ENCODE data around the gene IKZF4.
"Not testable (repeated sequence)": the region's sequence is repeated elsewhere in the genome, so short reads cannot be mapped to it uniquely, and the experiment has no call there.

Gene IKZF4

GRCh38 chr12:56020423-56021184, at the start of gene IKZF4:
Gene IKZF4 (plus strand): TSS chr12:56021043. CDS start chr12:56021494, 451 bp downstream.
- DNase-seq = peak; percentile 17

DNA sequence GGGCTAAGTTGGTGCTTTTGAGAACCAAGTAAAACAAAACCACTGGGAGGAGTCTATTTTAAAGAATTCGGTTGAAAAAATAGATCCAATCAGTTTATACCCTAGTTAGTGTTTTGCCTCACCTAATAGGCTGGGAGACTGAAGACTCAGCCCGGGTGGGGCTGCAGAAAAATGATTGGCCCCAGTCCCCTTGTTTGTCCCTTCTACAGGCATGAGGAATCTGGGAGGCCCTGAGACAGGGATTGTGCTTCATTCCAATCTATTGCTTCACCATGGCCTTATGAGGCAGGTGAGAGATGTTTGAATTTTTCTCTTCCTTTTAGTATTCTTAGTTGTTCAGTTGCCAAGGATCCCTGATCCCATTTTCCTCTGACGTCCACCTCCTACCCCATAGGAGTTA, 48.8 kb upstream of the IKZF4 start:
- no peak for DNase-seq

GRCh38 chr12:55972456-55972855, 48.4 kb upstream of the IKZF4 start:
- DNase-seq = no peak

DNA sequence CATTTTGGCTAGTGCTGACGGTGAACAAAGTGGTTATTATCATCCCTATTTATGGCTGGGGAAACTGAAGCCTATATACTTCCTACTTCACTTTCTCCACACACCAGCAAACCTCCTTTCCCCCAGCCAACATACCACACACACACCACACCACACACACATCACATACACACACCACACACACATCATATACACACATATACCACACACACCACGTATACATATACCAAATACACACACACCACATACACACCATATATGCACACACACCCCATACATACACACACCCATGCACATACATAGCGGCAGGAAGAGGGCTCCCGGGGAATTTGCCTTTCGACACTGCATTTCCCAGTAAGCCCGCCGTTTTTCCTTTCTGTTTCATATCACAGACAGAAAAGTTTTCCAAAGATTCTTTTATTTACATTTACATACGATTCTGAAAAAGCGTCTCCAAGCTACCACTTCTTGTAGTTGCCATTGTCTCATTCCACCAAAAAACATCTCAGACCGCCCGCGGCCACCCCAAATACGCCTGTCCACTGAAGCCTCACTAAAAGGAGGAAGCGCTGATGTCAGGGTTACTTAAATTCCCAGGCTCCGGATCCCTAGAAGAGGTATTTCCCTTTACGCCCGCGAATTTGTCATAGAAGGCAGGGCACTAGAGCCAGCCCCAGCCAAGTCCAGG, 47.8 kb upstream of the IKZF4 start:
- no peak for DNase-seq

GRCh38 chr12:55973599-55974307, 47.1 kb upstream of the IKZF4 start, which contains the start of gene RAB5B:
Gene RAB5B (plus strand): TSS chr12:55974078. CDS start chr12:55986961, 12,883 bp downstream.
- peak; percentile 94 for DNase-seq

- DNase-seq = peak; percentile 23
Measured at GRCh38 chr12:55974308-55974730, 46.5 kb upstream of the IKZF4 start.

DNA sequence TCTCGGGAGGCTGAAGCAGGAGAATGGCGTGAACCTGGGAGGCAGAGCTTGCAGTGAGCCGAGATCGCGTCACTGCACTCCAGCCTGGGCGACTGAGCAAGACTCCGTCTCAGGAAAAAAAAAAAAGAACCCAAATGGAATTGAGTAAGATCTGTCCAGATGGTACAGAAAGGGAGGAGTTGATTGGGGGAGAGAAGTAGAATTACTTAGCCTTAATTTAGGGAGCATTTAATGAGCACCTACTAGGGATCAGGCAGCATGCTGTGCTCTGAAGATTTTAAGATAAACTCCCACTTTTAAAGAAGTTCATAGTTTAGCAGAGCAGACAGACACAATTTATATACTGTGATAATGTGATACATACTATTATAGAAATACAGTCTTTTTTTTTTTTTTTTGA, 42.5 kb upstream of the IKZF4 start:
- no peak for DNase-seq

DNA sequence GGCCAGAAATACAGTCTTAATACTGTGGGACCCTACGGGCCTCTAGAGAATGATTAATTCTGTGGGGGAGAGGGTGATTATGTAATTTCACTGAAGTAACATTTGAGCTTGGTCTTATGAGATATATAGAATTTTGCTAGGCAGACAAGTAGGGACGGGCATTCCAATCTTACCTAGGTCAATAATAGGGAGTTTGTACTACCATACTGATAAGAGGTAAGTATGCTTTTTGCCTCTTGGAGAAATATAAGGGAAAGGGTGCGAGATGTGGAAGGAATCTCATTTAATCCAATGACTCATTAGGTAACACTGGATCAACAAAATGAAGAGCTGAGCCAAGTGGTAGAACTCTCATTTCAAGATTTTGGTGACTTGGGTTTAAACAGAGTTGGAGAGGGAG, 41.8 kb upstream of the IKZF4 start:
- no peak for DNase-seq

- not testable (repeated sequence) for DNase-seq
Measured at GRCh38 chr12:55981882-55982281, 39.0 kb upstream of the IKZF4 start.

GRCh38 chr12:55982319-55982936, 38.4 kb upstream of the IKZF4 start:
- no peak for DNase-seq

DNA sequence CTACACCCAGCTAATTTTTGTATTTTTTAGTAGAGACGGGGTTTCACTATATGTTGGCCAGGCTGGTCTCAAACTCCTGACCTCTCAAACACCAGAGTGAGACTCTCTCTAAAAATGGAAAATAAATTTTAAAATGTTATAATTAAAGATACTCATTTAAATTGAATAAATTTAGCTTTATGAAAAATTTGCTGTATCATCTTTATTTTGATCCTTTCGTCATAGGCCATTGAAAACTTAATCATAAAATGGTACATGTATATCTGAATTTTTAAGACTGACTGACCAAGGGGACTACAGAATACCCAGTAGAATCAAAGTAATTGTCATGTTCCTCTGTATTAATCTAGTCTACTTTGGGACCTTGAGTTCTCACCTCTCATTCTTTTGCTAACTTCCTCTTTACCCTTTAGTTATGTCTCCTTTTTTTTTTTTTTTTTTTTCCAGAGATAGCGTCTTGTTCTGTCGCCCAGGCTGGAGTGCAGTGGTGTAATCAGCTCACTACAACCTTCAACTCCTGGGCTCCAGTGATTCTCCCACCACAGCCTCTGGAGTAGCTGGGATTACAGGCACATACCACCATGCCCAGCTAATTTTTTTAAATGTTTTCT, 37.5 kb upstream of the IKZF4 start:
- no peak for DNase-seq

- no peak for DNase-seq
Measured at GRCh38 chr12:55984861-55985260, 36.0 kb upstream of the IKZF4 start.

DNA sequence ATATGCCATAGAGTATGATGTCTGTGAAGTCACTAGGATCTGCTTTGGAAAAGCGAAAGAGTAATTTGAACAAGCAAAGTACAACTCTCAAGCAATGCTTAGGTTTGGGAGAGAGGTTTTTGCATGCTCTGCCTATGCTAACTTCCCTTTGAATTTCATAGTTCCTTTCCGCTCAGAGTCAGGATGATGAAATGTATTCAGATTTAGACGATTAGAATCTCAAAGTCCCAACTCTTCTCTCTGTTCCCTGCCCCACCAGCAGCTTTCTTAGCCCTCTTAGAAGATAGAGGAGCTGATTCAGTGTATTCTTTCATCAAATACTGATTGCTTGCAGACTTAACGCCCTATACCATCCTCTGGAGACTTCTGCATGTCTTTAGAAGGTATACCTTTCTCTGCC, 35.5 kb upstream of the IKZF4 start:
- no peak for DNase-seq

DNA sequence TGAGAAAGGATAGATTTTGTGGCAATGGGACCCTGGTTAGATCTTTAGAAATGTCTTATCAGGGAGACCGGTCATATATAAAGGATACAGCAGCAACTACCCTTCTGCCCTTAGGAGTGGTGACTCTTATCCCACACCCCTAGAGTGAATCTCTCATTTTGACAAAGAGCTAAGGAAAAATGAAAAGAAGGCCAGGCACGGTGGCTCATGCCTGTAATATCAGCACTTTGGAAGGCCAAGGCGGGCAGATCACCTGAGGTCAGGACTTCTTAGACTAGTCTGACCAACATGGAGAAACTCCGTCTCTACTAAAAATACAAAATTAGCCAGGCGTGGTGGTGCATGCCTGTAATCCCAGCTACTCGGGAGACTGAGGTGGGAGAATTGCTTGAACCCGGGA, 34.9 kb upstream of the IKZF4 start:
- DNase-seq = not testable (repeated sequence)

DNA sequence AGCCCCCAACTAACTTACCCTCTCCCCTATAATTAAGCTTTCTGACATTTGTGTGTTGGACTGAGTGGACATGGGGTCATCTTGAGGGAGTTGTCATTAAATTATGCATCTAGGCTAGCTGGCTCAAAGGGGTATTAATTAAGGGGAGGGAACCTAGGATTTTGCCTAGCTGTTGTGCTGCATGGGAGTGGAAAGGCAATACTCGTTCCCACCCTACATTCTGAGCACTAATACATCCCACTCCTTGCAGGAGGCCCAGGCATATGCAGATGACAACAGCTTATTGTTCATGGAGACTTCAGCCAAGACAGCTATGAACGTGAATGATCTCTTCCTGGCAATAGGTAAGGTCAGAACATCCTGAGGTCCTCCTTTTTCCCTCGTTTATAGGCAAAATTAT, 29.7 kb upstream of the IKZF4 start:
- no peak for DNase-seq

- DNase-seq = no peak
Measured at GRCh38 chr12:55993230-55993853, 27.5 kb upstream of the IKZF4 start.

DNA sequence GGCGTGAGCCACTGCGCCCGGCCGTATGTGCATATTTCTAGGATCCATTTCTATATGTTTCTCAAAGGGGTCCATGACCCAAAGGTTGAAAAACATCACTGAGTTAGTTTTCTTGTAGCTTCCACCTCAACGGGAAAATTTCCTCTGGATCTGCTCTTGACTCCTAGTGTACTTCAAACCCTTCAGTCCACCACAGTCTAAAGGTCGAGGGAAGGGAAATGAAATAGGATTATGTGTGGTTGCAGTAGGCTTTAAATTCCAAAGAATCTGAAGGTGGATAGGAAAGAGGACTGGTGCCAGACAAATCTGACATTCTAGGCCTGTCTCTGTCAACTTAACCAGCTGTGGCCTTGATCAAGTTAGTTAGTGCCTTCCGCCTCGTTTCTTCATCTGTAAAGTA, 25.5 kb upstream of the IKZF4 start:
- no peak for DNase-seq

GRCh38 chr12:55996201-55996714, 24.6 kb upstream of the IKZF4 start:
- DNase-seq = peak; percentile 48

GRCh38 chr12:55996715-55997534, 23.9 kb upstream of the IKZF4 start, which contains the start of gene SUOX:
Gene SUOX (plus strand): TSS chr12:55997276. CDS start chr12:56002222, 4,946 bp downstream.
- DNase-seq = peak; percentile 15

- no peak for DNase-seq
Measured at GRCh38 chr12:55997535-55997859, 23.3 kb upstream of the IKZF4 start.

GRCh38 chr12:55999522-55999921, 21.3 kb upstream of the IKZF4 start:
- DNase-seq = not testable (repeated sequence)
